Measurements from ENCODE around the gene FA2H. TPM values are rescaled to one million over a fixed set of nuclear protein-coding genes. Genes with fewer than 3 reads are reported as not detected.

FA2H gene
- polyA plus RNA-seq, 3 donors: not detected

GRCh38 chr16:74761665-74762064 is 13.0 kb downstream of the FA2H start:
- H3K9me3 Mint-ChIP-seq: no peaks in the 10 kb centered on the region
- Histone ChIP-seq H3K79me2 (ENCODE audit: insufficient read depth, low read length) (no peaks in the 10 kb centered on the region), H3K36me3 (replicated peaks in 1 of 2; ENCODE audit: control insufficient read depth in 1 of 2, insufficient read depth in 2 of 2, low read length in 2 of 2) (no peaks in the 10 kb centered on the region), H3K9ac (ENCODE audit: insufficient read depth, low read length, poor library complexity, severe bottlenecking) (no peak overlapping the region), H3K27me3 (ENCODE audit: control insufficient read depth in 2 of 2, insufficient read depth in 2 of 2, low read length in 2 of 2) (no peaks in the 10 kb centered on the region), H3K4me3 (replicated peaks in 1 of 3; ENCODE audit: low read depth in 2 of 3, low read length in 3 of 3) (no peak overlapping the region), H4K20me1 (ENCODE audit: insufficient read depth, low read length) (no peaks in the 10 kb centered on the region), H3K9me3 (replicated peaks in 1 of 2; ENCODE audit: control insufficient read depth in 1 of 2, insufficient read depth in 1 of 2, low read length in 2 of 2) (no peaks in the 10 kb centered on the region), H2AFZ (ENCODE audit: insufficient read depth, low read depth, low read length, poor library complexity, severe bottlenecking) (no peak overlapping the region), H3K4me2 (replicated peaks; ENCODE audit: extremely low read depth, low read length, poor library complexity, severe bottlenecking) (no peak overlapping the region), H3K27ac (ENCODE audit: low read depth in 1 of 2, low read length in 2 of 2) (no peak overlapping the region), H3K4me1 (ENCODE audit: control insufficient read depth in 1 of 2, insufficient read depth in 2 of 2, low read length in 2 of 2) (no peaks in the 10 kb centered on the region)
- DNase-seq: no peak
- intact Hi-C loops (cut with micrococcal nuclease): no loop called here
- TF ChIP-seq CTCF (IDR thresholded peaks at IDR 0.05): no peak
- H3K36me3 Mint-ChIP-seq: no peaks in the 10 kb centered on the region
- H3K27ac Mint-ChIP-seq: no peak overlapping the region
- H3K4me1 Mint-ChIP-seq: no peaks in the 10 kb centered on the region
- H3K27me3 Mint-ChIP-seq (ENCODE audit: low read depth in 3 of 3): peaks cover 4 to 10% (median 8%) of the 10 kb centered on the region in 3 donors
- no peak overlapping the region for H3K4me3 Mint-ChIP-seq

GRCh38 chr16:74760007-74760767 is 14.4 kb downstream of the FA2H start:
- Histone ChIP-seq H3K27ac (ENCODE audit: low read depth in 1 of 2, low read length in 2 of 2) (no peak overlapping the region), H3K9ac (ENCODE audit: insufficient read depth, low read length, poor library complexity, severe bottlenecking) (no peak overlapping the region), H4K20me1 (ENCODE audit: insufficient read depth, low read length) (no peaks in the 10 kb centered on the region), H3K27me3 (ENCODE audit: control insufficient read depth in 2 of 2, insufficient read depth in 2 of 2, low read length in 2 of 2) (no peaks in the 10 kb centered on the region), H3K4me3 (replicated peaks in 1 of 3; ENCODE audit: low read depth in 2 of 3, low read length in 3 of 3) (no peak overlapping the region), H2AFZ (ENCODE audit: insufficient read depth, low read depth, low read length, poor library complexity, severe bottlenecking) (no peak overlapping the region), H3K36me3 (replicated peaks in 1 of 2; ENCODE audit: control insufficient read depth in 1 of 2, insufficient read depth in 2 of 2, low read length in 2 of 2) (no peaks in the 10 kb centered on the region), H3K4me2 (replicated peaks; ENCODE audit: extremely low read depth, low read length, poor library complexity, severe bottlenecking) (no peak overlapping the region), H3K79me2 (ENCODE audit: insufficient read depth, low read length) (no peaks in the 10 kb centered on the region), H3K9me3 (replicated peaks in 1 of 2; ENCODE audit: control insufficient read depth in 1 of 2, insufficient read depth in 1 of 2, low read length in 2 of 2) (no peaks in the 10 kb centered on the region), H3K4me1 (ENCODE audit: control insufficient read depth in 1 of 2, insufficient read depth in 2 of 2, low read length in 2 of 2) (no peaks in the 10 kb centered on the region)
- no peaks in the 10 kb centered on the region for H3K36me3 Mint-ChIP-seq
- no peak overlapping the region for H3K27ac Mint-ChIP-seq
- intact Hi-C loops (cut with micrococcal nuclease): no loop called here
- no peaks in the 10 kb centered on the region for H3K4me1 Mint-ChIP-seq
- DNase-seq: no peak
- H3K4me3 Mint-ChIP-seq: no peak overlapping the region
- H3K9me3 Mint-ChIP-seq: peaks cover 0 to 2% (median 0%) of the 10 kb centered on the region in 7 donors
- peaks cover under 1 to 4% (median 4%) of the 10 kb centered on the region in 3 donors for H3K27me3 Mint-ChIP-seq (ENCODE audit: low read depth in 3 of 3)
- WGBS (ENCODE audit: insufficient coverage): 75% methylated on average over 7 of the region's 11 CpGs
- TF ChIP-seq CTCF (IDR thresholded peaks at IDR 0.05): no peak
